COLO668 (cell line): ENCODE results near the gene LMX1B.

Source experiments
- DNase-seq: peaks from one replicate; lab custom pipeline; 2025; ENCODE audit not compliant: unreplicated experiment; lab: John Stamatoyannopoulos, UW

LMX1B gene

GRCh38 chr9:126674365-126675146 is 60.8 kb downstream of the LMX1B start:
- peak; percentile 43 for DNase-seq

- DNase-seq, result no peak
Measured at GRCh38 chr9:126675147-126675467, 61.4 kb downstream of the LMX1B start.

GRCh38 chr9:126676102-126676684 is 62.5 kb downstream of the LMX1B start:
- DNase-seq, result no peak

- no peak for DNase-seq
Measured at GRCh38 chr9:126676685-126677143, 63.0 kb downstream of the LMX1B start.

GRCh38 chr9:126677188-126678084 is 63.7 kb downstream of the LMX1B start:
- DNase-seq, result no peak

- no peak for DNase-seq
Measured at GRCh38 chr9:126678989-126679388, 65.3 kb downstream of the LMX1B start.

- peak; percentile 21 for DNase-seq
Measured at GRCh38 chr9:126681336-126681735, 67.6 kb downstream of the LMX1B start.

- no peak for DNase-seq
Measured at GRCh38 chr9:126682113-126682810, 68.5 kb downstream of the LMX1B start.

- no peak for DNase-seq
Measured at GRCh38 chr9:126682928-126683697, 69.4 kb downstream of the LMX1B start.

GRCh38 chr9:126683698-126684044 is 69.9 kb downstream of the LMX1B start:
- no peak for DNase-seq

- no peak for DNase-seq
Measured at GRCh38 chr9:126684345-126684744, 70.6 kb downstream of the LMX1B start.

- no peak for DNase-seq
Measured at GRCh38 chr9:126684965-126685465, 71.3 kb downstream of the LMX1B start.

- no peak for DNase-seq
Measured at GRCh38 chr9:126687930-126688461, 74.3 kb downstream of the LMX1B start.

GRCh38 chr9:126688617-126689016 is 74.9 kb downstream of the LMX1B start:
- no peak for DNase-seq

- DNase-seq, result no peak
Measured at GRCh38 chr9:126689027-126689825, 75.5 kb downstream of the LMX1B start.

- DNase-seq, result peak; percentile 70
Measured at GRCh38 chr9:126690431-126691051, 76.8 kb downstream of the LMX1B start.

GRCh38 chr9:126692041-126692758 is 78.5 kb downstream of the LMX1B start:
- no peak for DNase-seq

GRCh38 chr9:126692759-126693427 is 79.2 kb downstream of the LMX1B start:
- no peak for DNase-seq
